Adrenal gland (tissue), 5 donors: ENCODE measurements around the gene ZNF260.

Experiments
- POLR2A ChIP-seq, 2 donors: fragments of 450-650 bp; IDR thresholded peaks; one replicate each; pipeline ENCODE4 v1.6.1; 2017; ENCODE audit warnings: antibody characterized with exemption in 2 of 2, mild to moderate bottlenecking in 2 of 2, moderate library complexity in 1 of 2
- TF ChIP-seq, protein P1 (sequence below), 6 experiments: fragments of 450-650 bp in 4 of 6; fragments of 200-600 bp in 2 of 6; sonication (generic) in 1 of 6; IDR thresholded peaks; 1 replicate in 5 of 6; 2 replicates in 1 of 6; pipeline versions ENCODE4 v1.5.1 to v1.8.0; 2016 to 2021; ENCODE audit warnings: antibody characterized with exemption in 6 of 6, mild to moderate bottlenecking in 2 of 6, moderate library complexity in 1 of 6
- donor health status: DM: no; HTN: no; CAD: no.

- TF ChIP-seq, protein P1, sequence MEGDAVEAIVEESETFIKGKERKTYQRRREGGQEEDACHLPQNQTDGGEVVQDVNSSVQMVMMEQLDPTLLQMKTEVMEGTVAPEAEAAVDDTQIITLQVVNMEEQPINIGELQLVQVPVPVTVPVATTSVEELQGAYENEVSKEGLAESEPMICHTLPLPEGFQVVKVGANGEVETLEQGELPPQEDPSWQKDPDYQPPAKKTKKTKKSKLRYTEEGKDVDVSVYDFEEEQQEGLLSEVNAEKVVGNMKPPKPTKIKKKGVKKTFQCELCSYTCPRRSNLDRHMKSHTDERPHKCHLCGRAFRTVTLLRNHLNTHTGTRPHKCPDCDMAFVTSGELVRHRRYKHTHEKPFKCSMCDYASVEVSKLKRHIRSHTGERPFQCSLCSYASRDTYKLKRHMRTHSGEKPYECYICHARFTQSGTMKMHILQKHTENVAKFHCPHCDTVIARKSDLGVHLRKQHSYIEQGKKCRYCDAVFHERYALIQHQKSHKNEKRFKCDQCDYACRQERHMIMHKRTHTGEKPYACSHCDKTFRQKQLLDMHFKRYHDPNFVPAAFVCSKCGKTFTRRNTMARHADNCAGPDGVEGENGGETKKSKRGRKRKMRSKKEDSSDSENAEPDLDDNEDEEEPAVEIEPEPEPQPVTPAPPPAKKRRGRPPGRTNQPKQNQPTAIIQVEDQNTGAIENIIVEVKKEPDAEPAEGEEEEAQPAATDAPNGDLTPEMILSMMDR (IDR thresholded peaks at IDR 0.05), result no peak
- TF ChIP-seq POLR2A (IDR thresholded peaks at IDR 0.05), result no peak
These were observed 238 bp downstream of the ZNF260 start for GRCh38 chr19:36527873-36528193.
